ENCODE data around the gene CES4A. TPM values are rescaled to one million over a fixed set of nuclear protein-coding genes. Genes with fewer than 3 reads are reported as not detected.

The CES4A gene
- total RNA-seq, 1 donor from 2014 or later = 19.4 TPM

DNA sequence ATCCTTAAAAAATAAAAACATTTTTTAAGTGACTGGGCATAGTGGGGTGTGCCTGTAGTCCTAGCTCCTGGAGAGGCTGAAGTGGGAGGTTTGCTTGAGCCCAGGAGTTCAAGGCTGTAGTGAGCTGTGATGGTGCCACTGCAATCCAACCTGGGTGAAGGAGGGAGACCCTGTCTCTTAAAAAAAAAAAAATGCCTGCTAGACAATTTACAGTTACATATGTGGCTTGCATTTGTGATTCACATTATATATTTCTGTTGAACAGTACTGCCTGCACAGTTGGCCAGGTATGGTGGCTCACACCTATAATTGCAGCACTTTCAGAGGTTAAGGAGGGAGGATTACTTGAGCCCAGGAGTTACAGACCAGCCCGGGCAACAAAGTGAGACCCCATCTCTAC lies 64.0 kb downstream of the CES4A start:
- no peak for DNase-seq (ENCODE audit: low spot score)

- no peak for DNase-seq (ENCODE audit: low spot score)
Observed at GRCh38 chr16:67053767-67054334, 65.5 kb downstream of the CES4A start.

DNA sequence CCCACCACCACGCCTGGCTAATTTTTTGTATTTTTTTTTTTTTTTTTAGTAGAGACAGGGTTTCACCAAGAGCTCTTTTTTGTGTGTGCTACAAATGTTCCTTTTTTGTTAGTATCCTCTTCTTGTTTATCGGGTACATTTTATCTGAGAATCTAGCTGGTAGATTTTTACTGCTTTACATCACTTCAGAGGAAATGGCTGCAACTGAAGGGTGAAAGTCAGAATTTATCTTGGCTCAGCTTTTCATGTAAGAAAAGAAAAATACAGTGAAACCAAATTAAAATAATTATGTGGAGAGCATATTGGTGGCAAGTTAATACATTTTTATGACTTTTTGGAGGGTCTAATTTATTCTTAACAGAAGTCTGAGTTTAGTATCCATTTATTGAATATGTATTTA lies 66.5 kb downstream of the CES4A start:
- DNase-seq (ENCODE audit: low spot score) = no peak

- no peak for DNase-seq (ENCODE audit: low spot score)
Observed at GRCh38 chr16:67055712-67056487, 67.5 kb downstream of the CES4A start.

Other genes starting within 250 kb of the CES4A start
- 151 TPM for gene DYNC1LI2, start 237.0 kb upstream of the CES4A start, total RNA-seq
- not detected for gene TERB1, start 187.0 kb upstream of the CES4A start, total RNA-seq
- 46.1 TPM for gene NAE1, start 157.6 kb upstream of the CES4A start, total RNA-seq
- gene CA7, start 144.2 kb upstream of the CES4A start, total RNA-seq = not detected
- gene PDP2, start 108.1 kb upstream of the CES4A start, total RNA-seq = 18.6 TPM
- 8.7 TPM for gene CDH16, start 69.7 kb upstream of the CES4A start, total RNA-seq
- 9.4 TPM for gene RRAD, start 63.1 kb upstream of the CES4A start, total RNA-seq
- gene CIAO2B, start 54.2 kb upstream of the CES4A start, total RNA-seq = 84.5 TPM
- gene CES2, start 53.1 kb upstream of the CES4A start, total RNA-seq = 187 TPM
- gene CES3, start 27.3 kb upstream of the CES4A start, total RNA-seq = 5.2 TPM
- gene CBFB, start 40.6 kb downstream of the CES4A start, total RNA-seq = 40.9 TPM
- 14.2 TPM for gene PHAF1, start 121.4 kb downstream of the CES4A start, total RNA-seq
- 14.1 TPM for gene B3GNT9, start 162.4 kb downstream of the CES4A start, total RNA-seq
- gene TRADD, start 171.3 kb downstream of the CES4A start, total RNA-seq = 38.2 TPM
- gene FBXL8, start 171.4 kb downstream of the CES4A start, total RNA-seq = 24.6 TPM
- gene HSF4, start 176.2 kb downstream of the CES4A start, total RNA-seq = 51.3 TPM
- 79.0 TPM for gene NOL3, start 181.9 kb downstream of the CES4A start, total RNA-seq
- 68.4 TPM for gene MATCAP1, start 195.4 kb downstream of the CES4A start, total RNA-seq
- gene EXOC3L1, start 201.5 kb downstream of the CES4A start, total RNA-seq = 3.2 TPM
- gene E2F4, start 203.6 kb downstream of the CES4A start, total RNA-seq = 54.9 TPM
- 68.3 TPM for gene ELMO3, start 210.5 kb downstream of the CES4A start, total RNA-seq
- 46.9 TPM for gene TMEM208, start 238.5 kb downstream of the CES4A start, total RNA-seq